Measurements from ENCODE around the gene OXLD1.

The OXLD1 gene

GRCh38 chr17:81666342-81667191 lies at the start of gene OXLD1, which contains the start of gene CCDC137:
TSS of gene OXLD1 (minus strand) at chr17:81666605. CDS start at chr17:81666577, 28 bp downstream.
TSS of gene CCDC137 (plus strand) at chr17:81666737. CDS start at chr17:81666767, 30 bp downstream.
- Mint-ChIP-seq H3K27me3 (no peaks in the 10 kb centered on the region), H3K27ac (peak within 1 kb of the TSS; percentile 94 to 98), H3K4me3 (peak within 1 kb of the TSS; percentile 92 to 97), H3K9me3 (no peaks in the 10 kb centered on the region), H3K4me1 (peaks cover 73% of the 10 kb centered on the region)
- peak; percentile 90 to 95 for DNase-seq
- ATAC-seq = peak; percentile 95

DNA sequence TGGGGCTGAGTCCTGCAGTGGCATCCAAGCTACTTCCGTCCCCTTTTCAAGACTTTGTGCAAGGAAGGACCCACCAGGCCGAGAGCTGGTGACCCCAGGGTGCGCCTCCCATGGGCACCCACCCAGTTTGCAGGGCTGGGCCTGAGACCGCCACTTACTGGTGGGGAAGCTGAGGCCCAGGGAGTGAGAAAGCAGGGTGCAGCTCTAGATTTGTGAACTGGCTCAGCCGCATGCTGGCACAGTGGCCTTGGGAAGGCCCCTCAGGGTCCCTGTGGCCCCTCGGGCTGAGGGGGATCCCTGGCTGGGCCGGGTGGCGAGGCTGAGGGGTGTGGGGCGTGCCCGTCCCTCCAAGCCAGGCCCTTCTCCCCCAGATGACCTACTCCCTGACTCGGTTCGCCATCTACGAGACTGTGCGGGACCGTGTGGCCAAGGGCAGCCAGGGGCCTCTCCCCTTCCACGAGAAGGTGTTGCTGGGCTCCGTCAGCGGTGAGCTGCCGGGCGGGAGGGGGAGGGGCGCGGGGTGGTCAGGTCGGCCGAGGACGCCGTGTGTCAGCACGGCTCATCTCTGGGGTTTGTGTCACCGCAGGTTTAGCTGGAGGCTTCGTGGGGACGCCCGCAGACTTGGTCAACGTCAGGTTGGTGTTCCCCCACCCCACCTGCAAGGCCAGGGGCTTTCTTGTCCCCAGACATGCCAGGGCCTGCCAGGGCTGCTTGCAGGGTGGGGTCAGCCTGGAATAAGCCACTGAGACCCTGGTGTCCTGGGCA lies 48.9 kb upstream of the OXLD1 start:
- Mint-ChIP-seq H3K4me3 (no peak overlapping the region), H3K4me1 (peaks cover 37% of the 10 kb centered on the region), H3K9me3 (no peaks in the 10 kb centered on the region), H3K27me3 (no peaks in the 10 kb centered on the region), H3K27ac (no peak overlapping the region)
- ATAC-seq (no peak), DNase-seq (no peak)

- Mint-ChIP-seq H3K4me1 (peaks cover 43% of the 10 kb centered on the region), H3K9me3 (no peaks in the 10 kb centered on the region), H3K27ac (no peak overlapping the region), H3K27me3 (no peaks in the 10 kb centered on the region), H3K4me3 (peak overlapping the region; percentile 18 to 29)
- no peak for ATAC-seq
- DNase-seq = no peak
These were observed 48.2 kb upstream of the OXLD1 start for GRCh38 chr17:81714412-81715106.

- Mint-ChIP-seq H3K27ac (no peak overlapping the region), H3K4me3 (peak overlapping the region in 1 of 2 donors; percentile 86), H3K9me3 (no peaks in the 10 kb centered on the region), H3K4me1 (peaks cover 43% of the 10 kb centered on the region), H3K27me3 (no peaks in the 10 kb centered on the region)
- ATAC-seq (no peak), DNase-seq (peak in 1 of 2 donors; percentile 18)
These were observed 47.4 kb upstream of the OXLD1 start for GRCh38 chr17:81713556-81714411.

DNA sequence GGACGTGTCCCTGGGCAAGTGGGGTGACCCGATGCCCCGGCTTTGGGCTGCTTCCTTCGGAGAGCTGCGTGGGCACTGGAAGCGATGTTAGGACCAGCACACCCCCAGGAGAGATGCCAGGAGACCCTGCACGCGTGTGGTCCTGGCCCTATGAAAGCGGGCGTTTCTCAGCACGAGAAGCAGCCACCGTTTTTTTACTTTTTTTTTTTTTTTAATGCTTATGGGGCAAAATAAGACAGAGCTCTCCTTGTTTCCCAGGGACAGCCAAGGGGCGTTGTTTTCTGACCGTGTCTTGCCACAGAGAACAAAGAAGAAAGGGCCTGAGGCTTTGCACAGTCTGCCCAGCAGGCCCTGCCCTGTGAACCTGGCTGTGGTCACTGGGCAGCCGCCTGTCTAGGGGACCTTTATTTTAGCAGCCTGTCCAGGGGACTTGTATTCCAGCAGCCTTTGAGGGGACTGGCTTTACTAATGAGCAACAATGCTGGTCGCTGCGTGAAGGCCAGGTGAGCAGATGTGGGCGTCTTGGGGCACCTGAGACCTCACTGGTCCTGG lies 46.7 kb upstream of the OXLD1 start:
- peak overlapping the region; percentile 86 to 90 for H3K4me3 Mint-ChIP-seq
- ATAC-seq (no peak), DNase-seq (no peak)
- H3K27ac Mint-ChIP-seq = peak overlapping the region; percentile 70 to 88
- H3K27me3 Mint-ChIP-seq = no peaks in the 10 kb centered on the region
- peaks cover 43% of the 10 kb centered on the region for H3K4me1 Mint-ChIP-seq
- H3K9me3 Mint-ChIP-seq = no peaks in the 10 kb centered on the region

GRCh38 chr17:81712468-81713003 lies 46.1 kb upstream of the OXLD1 start:
- Mint-ChIP-seq H3K9me3 (no peaks in the 10 kb centered on the region), H3K4me3 (peak overlapping the region; percentile 86 to 90), H3K27ac (peak overlapping the region in 1 of 2 donors; percentile 70), H3K4me1 (peaks cover 45% of the 10 kb centered on the region), H3K27me3 (no peaks in the 10 kb centered on the region)
- ATAC-seq = peak; percentile 46
- no peak for DNase-seq

DNA sequence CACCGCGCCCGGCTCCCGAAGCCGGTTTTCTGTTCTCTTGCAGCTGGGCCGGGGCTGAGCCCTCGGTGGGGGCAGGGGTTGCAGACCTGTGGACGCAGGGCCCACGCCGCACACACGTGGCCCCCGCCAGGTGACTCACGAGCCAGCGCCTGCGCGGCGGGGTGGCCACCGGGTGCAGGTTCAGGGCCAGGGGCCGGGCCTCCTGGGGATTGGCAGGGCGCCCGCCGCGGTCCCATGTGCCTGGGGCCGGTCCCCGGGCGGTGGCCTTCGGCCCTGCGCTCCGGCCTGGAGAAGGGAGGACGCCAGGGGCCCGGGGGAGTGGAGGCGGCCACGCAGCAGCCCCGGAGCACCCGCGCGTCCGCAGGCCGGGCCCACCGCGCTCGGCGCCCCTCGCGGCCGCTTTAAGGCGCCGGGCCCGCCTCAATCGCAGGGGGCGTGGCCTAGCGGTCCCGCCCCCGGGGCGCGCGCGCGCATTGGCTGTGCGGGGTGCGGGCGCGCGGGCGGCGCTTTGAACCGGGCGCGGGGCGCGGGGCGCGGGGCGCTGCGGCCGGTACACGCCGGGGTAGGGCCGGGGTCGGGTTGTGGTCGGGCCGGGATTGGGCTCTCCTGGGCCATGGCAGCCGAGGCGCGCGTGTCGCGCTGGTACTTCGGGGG lies 45.5 kb upstream of the OXLD1 start, which contains the start of gene SLC25A10:
SLC25A10 (plus strand) TSS at position 471 of the 654 bp plus-strand sequence; CDS start at position 614, 143 bp downstream.
- ATAC-seq (peak; percentile 91), DNase-seq (peak; percentile 86)
- H3K4me1 Mint-ChIP-seq = peaks cover 50% of the 10 kb centered on the region
- H3K27ac Mint-ChIP-seq = peak within 1 kb of the TSS; percentile 88 to 95
- H3K9me3 Mint-ChIP-seq = no peaks in the 10 kb centered on the region
- H3K4me3 Mint-ChIP-seq = peak within 1 kb of the TSS; percentile 88 to 90
- H3K27me3 Mint-ChIP-seq = no peaks in the 10 kb centered on the region

DNA sequence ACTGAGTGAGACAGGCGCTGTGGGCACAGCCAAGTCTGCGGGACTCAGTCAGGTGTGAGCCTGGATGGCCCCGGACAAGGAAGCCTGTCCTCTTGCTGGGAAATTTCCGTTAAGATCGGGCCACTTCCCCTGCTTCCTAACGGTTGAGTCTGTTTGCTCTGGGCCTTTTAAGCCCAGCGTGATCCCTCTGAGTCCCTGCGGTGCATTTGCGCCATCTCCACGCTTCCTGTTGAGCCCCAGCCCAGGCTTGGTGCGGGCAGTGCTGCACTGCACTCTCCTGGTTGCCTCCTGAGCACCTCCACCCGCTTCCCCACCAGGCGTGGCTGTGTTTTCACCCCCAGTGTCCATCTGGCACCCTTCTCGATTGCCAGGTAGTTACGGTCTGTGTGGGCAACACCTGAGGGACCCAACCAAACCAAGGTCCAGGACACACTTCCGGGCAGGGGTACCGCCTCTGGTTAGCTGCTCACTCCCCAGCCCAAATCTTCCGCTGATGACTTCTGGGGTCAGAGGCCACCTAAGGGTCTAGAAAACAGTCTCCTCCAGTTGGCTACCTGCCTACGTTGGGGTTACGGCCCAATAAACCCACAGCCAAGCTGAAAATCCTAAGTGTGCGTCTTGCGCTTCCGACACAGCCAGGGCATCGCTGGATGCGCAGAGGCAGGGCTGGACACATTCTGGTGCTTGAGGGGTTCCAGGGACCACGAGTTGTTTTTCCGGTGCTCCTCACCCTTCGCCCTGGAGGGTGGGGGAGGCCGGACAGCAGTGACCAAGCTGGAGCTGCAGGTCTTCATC lies 44.3 kb upstream of the OXLD1 start:
- H3K9me3 Mint-ChIP-seq = no peaks in the 10 kb centered on the region
- H3K4me3 Mint-ChIP-seq = peak overlapping the region; percentile 81 to 88
- H3K4me1 Mint-ChIP-seq = peaks cover 62% of the 10 kb centered on the region
- H3K27me3 Mint-ChIP-seq = no peaks in the 10 kb centered on the region
- DNase-seq (peak in 1 of 2 donors; percentile 28), ATAC-seq (no peak)
- H3K27ac Mint-ChIP-seq = peak overlapping the region in 1 of 2 donors; percentile 63

GRCh38 chr17:81708739-81709185 lies 42.4 kb upstream of the OXLD1 start:
- peaks cover 71% of the 10 kb centered on the region for H3K4me1 Mint-ChIP-seq
- DNase-seq (no peak), ATAC-seq (no peak)
- no peaks in the 10 kb centered on the region for H3K27me3 Mint-ChIP-seq
- H3K4me3 Mint-ChIP-seq = no peak overlapping the region
- no peak overlapping the region for H3K27ac Mint-ChIP-seq
- H3K9me3 Mint-ChIP-seq = no peaks in the 10 kb centered on the region

GRCh38 chr17:81707725-81708646 lies 41.6 kb upstream of the OXLD1 start:
- DNase-seq = no peak
- Mint-ChIP-seq H3K27me3 (no peaks in the 10 kb centered on the region), H3K4me3 (no peak overlapping the region), H3K27ac (no peak overlapping the region), H3K9me3 (no peaks in the 10 kb centered on the region), H3K4me1 (peaks cover 63% of the 10 kb centered on the region)
- ATAC-seq = no peak

DNA sequence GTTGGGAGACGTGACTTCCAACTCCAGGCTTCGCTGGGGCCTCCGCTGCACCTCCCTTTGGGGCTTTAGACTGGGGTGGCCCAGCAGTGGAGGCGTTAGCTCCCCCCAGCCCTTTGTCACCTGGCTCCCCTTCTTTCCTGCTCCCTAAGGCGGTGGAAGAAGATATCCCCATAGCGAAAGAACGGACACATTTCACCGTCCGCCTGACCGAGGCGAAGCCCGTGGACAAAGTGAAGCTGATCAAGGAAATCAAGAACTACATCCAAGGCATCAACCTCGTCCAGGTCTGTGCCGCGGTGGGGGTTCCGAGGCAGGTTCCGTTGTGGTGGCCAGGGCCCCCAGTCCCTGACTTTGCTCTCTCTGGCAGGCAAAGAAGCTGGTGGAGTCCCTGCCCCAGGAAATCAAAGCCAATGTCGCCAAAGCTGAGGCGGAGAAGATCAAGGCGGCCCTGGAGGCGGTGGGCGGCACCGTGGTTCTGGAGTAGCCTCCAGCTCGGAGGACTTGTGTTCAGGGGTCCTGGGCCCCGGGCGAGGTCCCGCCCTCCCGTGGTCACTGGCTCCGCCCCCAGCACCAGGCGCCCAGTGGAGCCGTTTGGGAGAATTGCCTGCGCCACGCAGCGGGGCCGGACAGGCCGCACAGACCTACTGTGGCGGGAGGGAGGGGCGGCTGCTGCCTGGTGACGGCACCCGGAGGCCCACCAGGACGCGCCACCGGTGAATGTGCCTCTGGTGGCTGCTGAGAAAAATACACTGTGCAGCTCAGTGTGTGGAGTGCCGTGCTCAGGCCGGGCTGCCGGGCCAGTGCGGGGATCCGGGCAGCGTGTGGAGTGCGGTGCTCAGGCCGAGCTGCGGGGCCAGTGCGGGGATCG lies 40.6 kb upstream of the OXLD1 start:
- Mint-ChIP-seq H3K4me3 (no peak overlapping the region), H3K27me3 (no peaks in the 10 kb centered on the region), H3K4me1 (peaks cover 65% of the 10 kb centered on the region), H3K9me3 (no peaks in the 10 kb centered on the region), H3K27ac (peak overlapping the region in 1 of 2 donors; percentile 27)
- peak in 1 of 2 donors; percentile 13 for DNase-seq
- ATAC-seq = no peak

Data from stimulated activated naive CD8-positive, alpha-beta T cell treated with anti-CD3 and anti-CD28 coated beads, Interleukin-15, amount 100 ng/mL, for 72 hours (primary cell).